Small intestine (tissue), 7 donors: ENCODE measurements around the gene SLC1A4. TPM values are rescaled to one million over a fixed set of nuclear protein-coding genes. Genes with fewer than 3 reads are reported as not detected.

ENCODE experiments used
- DNase-seq, 2 donors: peaks; one replicate each; pipeline versions ENCODE4 v3.0.0 to v3.0.0-alpha.2; 2013
- FAIRE-seq: peaks from 2 replicates; lab custom pipeline; 2012; peaks lifted over from hg19 to GRCh38; lab: Jason Lieb, UNC
- H3K27ac ChIP-seq, 3 donors: one replicate each; pipeline ENCODE4 v1.5.1; 2013; ENCODE audit warnings: low read length in 2 of 3, mild to moderate bottlenecking in 2 of 3, control low read depth in 1 of 3, inconsistent platforms in 1 of 3, low read depth in 1 of 3, moderate library complexity in 1 of 3
- H3K27me3 ChIP-seq, 3 donors: one replicate each; pipeline ENCODE4 v1.6.1; 2013; ENCODE audit warnings: low read length in 3 of 3, inconsistent platforms in 1 of 3; ENCODE audit not compliant: control insufficient read depth in 3 of 3, insufficient read depth in 3 of 3
- H3K36me3 ChIP-seq, 3 donors: one replicate each; pipeline ENCODE4 v1.6.1; 2013; ENCODE audit warnings: low read length in 3 of 3, inconsistent platforms in 1 of 3, low read depth in 1 of 3, mild to moderate bottlenecking in 1 of 3, moderate library complexity in 1 of 3; ENCODE audit not compliant: control insufficient read depth in 3 of 3, insufficient read depth in 2 of 3
- H3K4me1 ChIP-seq, 3 donors: one replicate each; pipeline ENCODE4 v1.6.1; 2013; ENCODE audit warnings: low read length in 2 of 3, inconsistent platforms in 1 of 3, low read depth in 1 of 3, mild to moderate bottlenecking in 1 of 3, moderate library complexity in 1 of 3; ENCODE audit not compliant: control insufficient read depth in 3 of 3, insufficient read depth in 2 of 3
- H3K4me3 ChIP-seq, 3 donors: one replicate each; pipeline ENCODE4 v1.5.1; 2013; ENCODE audit warnings: low read length in 3 of 3, control low read depth in 1 of 3, inconsistent platforms in 1 of 3, low read depth in 1 of 3, mild to moderate bottlenecking in 1 of 3, moderate library complexity in 1 of 3
- H3K9me3 ChIP-seq, 2 donors: one replicate each; pipeline ENCODE4 v1.6.1; 2013; ENCODE audit warnings: low read depth in 1 of 2, low read length in 1 of 2; ENCODE audit not compliant: control insufficient read depth in 2 of 2, insufficient read depth in 1 of 2
- WGBS, 3 donors: extraction: QIAGEN DNeasy Blood & Tissue Kit; methylation state at CpG; one replicate each; pipeline ENCODE4 v1.1.7; 2013; 5-methylcytosine and 5-hydroxymethylcytosine counted together
- polyA plus RNA-seq, 4 donors: library from polyadenylated mRNA; stranded (reverse) in 3 of 4; unstranded in 1 of 4; fragments of 200-250 nt in 3 of 4; fragments of 120-200 nt in 1 of 4; gene quantifications; one replicate each; pipeline versions ENCODE4 v1.2.1 to v1.2.3, GENCODE V29; 2013
- donor health status: healthy with polysubstance abuse.
- donor health status: control.
- donor health status: control.
- donor health status: Bipolar disorder and iron deficiency.
- donor health status: healthy.

SLC1A4 gene
- polyA plus RNA-seq, 4 donors: 0.67 to 18.7 (median 3.9) TPM

DNA sequence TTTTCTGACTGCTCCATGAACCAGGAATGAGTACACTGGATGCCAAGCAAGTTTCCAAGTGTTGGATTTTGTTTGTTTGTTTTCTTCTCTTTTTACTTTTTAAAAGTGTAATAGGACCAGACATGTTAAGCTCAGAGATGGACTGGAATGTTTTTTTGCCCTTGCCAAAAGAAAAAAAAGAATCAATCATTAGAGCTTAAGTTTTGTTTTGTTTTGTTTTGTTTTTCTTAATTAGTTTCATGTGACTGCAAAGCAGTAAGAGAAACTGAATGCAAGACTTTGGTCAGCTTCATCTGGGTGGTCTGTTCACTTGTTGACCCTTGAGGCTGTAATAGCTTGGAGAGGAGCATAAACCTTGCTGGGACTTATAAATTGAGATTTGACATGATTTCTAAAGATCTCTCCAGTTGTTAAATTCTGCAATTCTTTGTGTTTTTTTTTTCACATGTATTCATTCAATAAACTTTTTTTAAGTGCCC is 42.4 kb upstream of the SLC1A4 start:
- Histone ChIP-seq H3K9me3 (no peaks in the 10 kb centered on the region), H3K36me3 (no peaks in the 10 kb centered on the region), H3K4me3 (no peak overlapping the region), H3K27ac (peak overlapping the region in 1 of 3 donors; percentile 81), H3K4me1 (no peaks in the 10 kb centered on the region), H3K27me3 (peaks cover 0 to 2% (median 0%) of the 10 kb centered on the region in 3 donors)
- DNase-seq: no peak
- FAIRE-seq: no peak

DNA sequence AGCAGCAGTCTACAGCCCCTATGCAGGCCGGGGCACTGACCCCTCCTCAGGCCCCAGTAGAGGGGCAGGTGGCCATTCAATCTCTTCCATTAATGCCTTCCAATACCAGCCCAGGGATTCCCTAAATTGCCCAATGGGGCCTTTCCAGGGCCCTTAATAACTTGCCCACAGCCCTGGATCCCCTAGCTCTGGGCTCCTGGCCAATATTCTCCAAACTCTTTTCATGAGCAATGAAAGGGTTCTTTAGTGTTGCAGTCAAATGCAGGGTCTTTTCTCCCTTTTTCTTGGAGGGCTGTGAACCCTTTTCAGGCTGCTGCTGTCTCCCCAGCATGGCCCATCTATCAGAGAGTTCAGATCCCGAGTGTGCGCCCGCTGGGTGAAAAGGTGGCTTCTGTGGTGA is 41.3 kb upstream of the SLC1A4 start:
- 94 to 99% (median 96%) methylated on average over 4 of the region's 4 CpGs for WGBS, 3 donors
- no peaks in the 10 kb centered on the region for H3K36me3 ChIP-seq
- no peak for FAIRE-seq
- no peak overlapping the region for H3K27ac ChIP-seq
- no peaks in the 10 kb centered on the region for H3K4me1 ChIP-seq
- no peak for DNase-seq
- no peak overlapping the region for H3K4me3 ChIP-seq
- peaks cover 0 to 2% (median 0%) of the 10 kb centered on the region in 3 donors for H3K27me3 ChIP-seq
- H3K9me3 ChIP-seq: no peaks in the 10 kb centered on the region

GRCh38 chr2:64950226-64951160 is 38.7 kb upstream of the SLC1A4 start:
- no peak for DNase-seq
- Histone ChIP-seq H3K27ac (peak overlapping the region in 1 of 3 donors; percentile 24), H3K4me3 (no peak overlapping the region), H3K9me3 (peaks cover 0 to 2% of the 10 kb centered on the region in 2 donors), H3K36me3 (no peaks in the 10 kb centered on the region), H3K4me1 (no peaks in the 10 kb centered on the region), H3K27me3 (no peaks in the 10 kb centered on the region)
- no peak for FAIRE-seq
- WGBS, 3 donors: 67 to 71% (median 69%) methylated on average over 14 of the region's 14 CpGs

DNA sequence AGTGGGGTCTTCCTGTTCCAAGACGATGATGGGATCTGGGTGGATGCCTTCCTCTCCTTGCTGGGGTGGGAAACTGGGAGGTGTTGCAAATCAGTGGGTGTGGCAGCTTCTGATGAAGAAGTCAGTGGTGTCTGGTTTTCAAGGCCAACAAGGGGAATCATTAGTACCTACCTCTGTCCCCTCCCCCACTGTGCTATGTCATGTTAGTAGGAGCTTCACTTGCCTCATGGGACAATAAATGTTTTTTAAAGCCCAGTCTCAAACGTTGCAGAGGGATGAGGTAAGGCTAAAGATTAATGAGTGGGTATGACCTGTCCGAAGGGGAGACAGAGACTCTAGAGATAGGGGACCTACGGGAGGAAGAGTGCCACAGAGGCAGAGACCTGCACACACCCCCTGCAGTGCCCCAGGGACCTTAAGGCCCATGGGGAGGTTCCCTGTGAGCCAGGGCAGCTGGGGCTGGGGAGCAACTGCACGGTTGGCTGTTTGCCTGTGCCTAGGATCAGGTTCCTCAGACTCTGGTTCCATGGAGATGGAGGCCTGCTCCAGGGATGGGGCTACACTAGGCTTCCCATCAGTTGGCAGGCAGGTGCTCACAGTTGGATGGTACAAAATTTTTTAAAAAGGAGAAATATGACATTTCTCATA is 37.8 kb upstream of the SLC1A4 start:
- no peaks in the 10 kb centered on the region for H3K4me1 ChIP-seq
- no peaks in the 10 kb centered on the region for H3K36me3 ChIP-seq
- H3K27ac ChIP-seq: no peak overlapping the region
- no peaks in the 10 kb centered on the region for H3K27me3 ChIP-seq
- peaks cover 0 to 4% of the 10 kb centered on the region in 2 donors for H3K9me3 ChIP-seq
- FAIRE-seq: no peak
- no peak overlapping the region for H3K4me3 ChIP-seq
- no peak for DNase-seq
- 66 to 69% (median 68%) methylated on average over 5 of the region's 5 CpGs for WGBS, 3 donors

GRCh38 chr2:64952096-64952495 is 37.1 kb upstream of the SLC1A4 start:
- WGBS, 3 donors: 85 to 87% (median 85%) methylated on average over 6 of the region's 6 CpGs
- Histone ChIP-seq H3K27ac (no peak overlapping the region), H3K4me1 (no peaks in the 10 kb centered on the region), H3K4me3 (no peak overlapping the region), H3K9me3 (peaks cover 0 to 4% of the 10 kb centered on the region in 2 donors), H3K36me3 (no peaks in the 10 kb centered on the region), H3K27me3 (no peaks in the 10 kb centered on the region)
- FAIRE-seq (no peak), DNase-seq (no peak)

- Histone ChIP-seq H3K36me3 (no peaks in the 10 kb centered on the region), H3K9me3 (peaks cover 0 to 4% of the 10 kb centered on the region in 2 donors), H3K4me1 (no peaks in the 10 kb centered on the region), H3K27ac (no peak overlapping the region), H3K4me3 (no peak overlapping the region), H3K27me3 (no peaks in the 10 kb centered on the region)
- DNase-seq: no peak
- FAIRE-seq: no peak
- WGBS, 3 donors: 87 to 94% (median 92%) methylated on average over 15 of the region's 15 CpGs
These were observed 36.4 kb upstream of the SLC1A4 start for GRCh38 chr2:64952511-64953482.

- WGBS, 3 donors: 84 to 94% (median 86%) methylated on average over 2 of the region's 2 CpGs
- no peaks in the 10 kb centered on the region for H3K36me3 ChIP-seq
- no peaks in the 10 kb centered on the region for H3K4me1 ChIP-seq
- peaks cover 0 to 4% of the 10 kb centered on the region in 2 donors for H3K9me3 ChIP-seq
- DNase-seq: no peak
- no peak overlapping the region for H3K4me3 ChIP-seq
- FAIRE-seq: no peak
- H3K27me3 ChIP-seq: no peaks in the 10 kb centered on the region
- H3K27ac ChIP-seq: no peak overlapping the region
These were observed 33.7 kb upstream of the SLC1A4 start for GRCh38 chr2:64955467-64955866.
